NB4 (cell line): Measurements from ENCODE around the gene STAG1.

ENCODE experiments used
- CTCF ChIP-seq: IDR thresholded peaks from one replicate; pipeline ENCODE4 v1.5.1; 2012; ENCODE audit warnings: low read depth, low read length
- MAX ChIP-seq: IDR thresholded peaks from 2 replicates; pipeline ENCODE4 v1.6.1; 2011; ENCODE audit warnings: low read depth, low read length
- POLR2A ChIP-seq: IDR thresholded peaks from 2 replicates; pipeline ENCODE4 v1.6.1; 2011; ENCODE audit warnings: mild to moderate bottlenecking; ENCODE audit not compliant: insufficient read length; ENCODE audit errors: extremely low read depth

GRCh38 chr3:136512381-136512780 is 239.8 kb downstream of the STAG1 start:
- TF ChIP-seq CTCF = no peak
- no peak for TF ChIP-seq MAX
- TF ChIP-seq POLR2A = no peak
